Suppressor macrophage treated with lipopolysaccharide for 1 hour (primary cell): Measurements from ENCODE around the gene RNASEH1.
"Not testable (repeated sequence)": the region's sequence is repeated elsewhere in the genome, so short reads cannot be mapped to it uniquely, and the experiment has no call there.

ENCODE experiments used
- DNase-seq, 3 donors: peaks; one replicate each; pipeline ENCODE4 v3.0.0-alpha.2; 2020 to 2022

RNASEH1 gene

GRCh38 chr2:3588084-3588483 lies 30.0 kb upstream of the RNASEH1 start:
- DNase-seq, result no peak

- no peak for DNase-seq
Measured at GRCh38 chr2:3587432-3587831, 29.3 kb upstream of the RNASEH1 start.

GRCh38 chr2:3587021-3587420 lies 28.9 kb upstream of the RNASEH1 start:
- no peak for DNase-seq

- no peak for DNase-seq
Measured at GRCh38 chr2:3586220-3586619, 28.1 kb upstream of the RNASEH1 start.

- no peak for DNase-seq
Measured at GRCh38 chr2:3585261-3586109, 27.4 kb upstream of the RNASEH1 start.

- DNase-seq, result no peak
Measured at GRCh38 chr2:3584608-3585260, 26.6 kb upstream of the RNASEH1 start.

GRCh38 chr2:3584076-3584475 lies 25.9 kb upstream of the RNASEH1 start:
- DNase-seq, result no peak

GRCh38 chr2:3581367-3582262 lies 23.5 kb upstream of the RNASEH1 start:
- DNase-seq, result no peak

- DNase-seq, result no peak
Measured at GRCh38 chr2:3580449-3580848, 22.3 kb upstream of the RNASEH1 start.

GRCh38 chr2:3578987-3579386 lies 20.9 kb upstream of the RNASEH1 start:
- DNase-seq, result no peak

GRCh38 chr2:3576263-3576630 lies 18.1 kb upstream of the RNASEH1 start:
- DNase-seq, result not testable (repeated sequence)

GRCh38 chr2:3575534-3576262 lies 17.6 kb upstream of the RNASEH1 start:
- DNase-seq, result peak in 2 of 3 donors; percentile 19 to 28

GRCh38 chr2:3574155-3574554 lies 16.0 kb upstream of the RNASEH1 start:
- DNase-seq, result no peak

GRCh38 chr2:3572620-3573019 lies 14.5 kb upstream of the RNASEH1 start:
- DNase-seq, result no peak

- no peak for DNase-seq
Measured at GRCh38 chr2:3571284-3571683, 13.2 kb upstream of the RNASEH1 start.

GRCh38 chr2:3569656-3570055 lies 11.5 kb upstream of the RNASEH1 start:
- DNase-seq, result not testable (repeated sequence)

GRCh38 chr2:3566806-3567205 lies 8.7 kb upstream of the RNASEH1 start:
- no peak for DNase-seq

- no peak for DNase-seq
Measured at GRCh38 chr2:3565117-3565516, 7.0 kb upstream of the RNASEH1 start.

- no peak for DNase-seq
Measured at GRCh38 chr2:3563521-3563976, 5.4 kb upstream of the RNASEH1 start.

- no peak for DNase-seq
Measured at GRCh38 chr2:3557639-3558204, 411 bp downstream of the RNASEH1 start.

GRCh38 chr2:3553946-3554345 lies 4.2 kb downstream of the RNASEH1 start:
- DNase-seq, result peak in 1 of 3 donors; percentile 16

- no peak for DNase-seq
Measured at GRCh38 chr2:3547915-3548314, 10.2 kb downstream of the RNASEH1 start.
